HG02840 (cell line): Measurements from ENCODE around the gene LEUTX.

Experiments
- ATAC-seq: cut with Tn5 transposase; IDR thresholded peaks from one replicate; pipeline ENCODE4 v1.9.1; 2021; ENCODE audit warnings: mild to moderate bottlenecking, moderate library complexity, moderate number of reproducible peaks; ENCODE audit not compliant: unreplicated experiment, low FRiP score

Gene LEUTX

DNA sequence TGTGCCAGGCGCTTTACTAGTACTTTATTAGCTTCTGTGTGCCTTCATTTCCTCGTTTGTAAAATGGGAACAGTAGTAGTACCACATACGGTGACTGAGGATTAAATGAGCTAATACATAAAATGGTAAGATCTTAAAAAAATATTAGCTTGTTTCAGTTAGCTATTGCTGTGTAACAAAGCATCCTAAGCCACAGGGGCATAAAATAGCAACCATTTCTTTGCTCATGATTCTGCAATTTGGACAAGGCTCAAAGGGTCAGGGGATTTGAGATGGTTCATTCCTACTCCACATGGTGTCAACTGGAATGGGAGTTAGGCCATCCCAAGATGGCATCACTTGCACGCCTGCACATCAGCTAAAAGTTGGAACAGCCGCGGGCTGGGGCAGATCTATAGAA, 42.0 kb downstream of the LEUTX start:
- ATAC-seq, result no peak

GRCh38 chr19:39823686-39824085, 45.0 kb downstream of the LEUTX start:
- no peak for ATAC-seq

GRCh38 chr19:39824143-39825092, 45.8 kb downstream of the LEUTX start:
- peak; percentile 80 for ATAC-seq

GRCh38 chr19:39825093-39825463, 46.4 kb downstream of the LEUTX start:
- no peak for ATAC-seq

GRCh38 chr19:39825531-39826076, 47.0 kb downstream of the LEUTX start:
- no peak for ATAC-seq

DNA sequence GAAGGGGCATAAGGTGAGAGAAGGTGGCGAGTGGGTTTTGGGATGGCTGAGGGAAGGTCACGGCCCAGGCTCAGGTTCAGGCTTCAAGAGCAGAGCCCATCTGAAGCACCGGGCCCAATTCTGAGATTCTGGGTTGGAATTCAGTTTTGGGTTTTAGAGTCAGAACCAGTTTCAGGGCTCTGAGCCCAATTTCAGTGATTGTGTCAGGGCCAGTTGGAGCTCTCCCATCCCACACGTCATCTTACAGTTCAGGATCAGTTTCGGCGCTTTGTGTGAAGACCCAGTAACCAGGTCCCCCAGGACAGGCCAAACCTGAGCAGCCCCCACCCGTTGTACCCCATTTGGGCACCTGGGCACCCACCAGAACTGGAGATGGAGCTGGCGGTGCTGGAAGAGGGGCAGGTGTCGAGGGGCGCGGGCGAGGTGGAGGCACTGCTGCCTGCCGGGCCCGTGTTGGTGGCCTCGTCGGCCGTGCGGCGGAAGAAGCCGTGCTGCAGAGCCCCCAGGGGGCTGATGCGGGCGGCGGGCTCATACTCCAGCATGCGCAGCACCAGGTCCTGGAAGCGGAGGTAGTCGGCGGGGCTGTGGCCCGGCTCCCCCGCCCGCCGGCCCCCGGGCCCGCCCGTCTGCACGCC, 47.8 kb downstream of the LEUTX start:
- no peak for ATAC-seq

DNA sequence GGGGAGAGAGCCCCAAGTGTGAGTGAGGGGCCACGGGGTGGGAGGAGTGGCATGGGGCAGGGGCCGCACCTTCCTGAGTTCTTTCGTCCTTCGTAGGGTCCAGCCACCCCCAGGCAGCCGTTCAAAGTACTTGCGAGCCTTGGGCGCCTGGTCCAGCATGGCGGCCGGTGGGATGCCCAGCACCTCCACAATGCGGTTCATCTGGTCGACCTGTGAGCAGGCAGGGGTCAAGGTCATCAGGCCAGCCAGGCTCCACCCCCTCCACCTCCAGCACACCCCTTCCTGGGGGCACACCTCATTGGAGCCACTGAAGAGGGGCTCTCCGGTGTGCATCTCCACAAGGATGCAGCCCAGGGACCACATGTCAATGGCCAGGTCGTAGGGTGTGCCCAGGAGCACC, 48.6 kb downstream of the LEUTX start:
- ATAC-seq, result no peak

GRCh38 chr19:39828015-39828653, 49.5 kb downstream of the LEUTX start:
- ATAC-seq, result no peak

DNA sequence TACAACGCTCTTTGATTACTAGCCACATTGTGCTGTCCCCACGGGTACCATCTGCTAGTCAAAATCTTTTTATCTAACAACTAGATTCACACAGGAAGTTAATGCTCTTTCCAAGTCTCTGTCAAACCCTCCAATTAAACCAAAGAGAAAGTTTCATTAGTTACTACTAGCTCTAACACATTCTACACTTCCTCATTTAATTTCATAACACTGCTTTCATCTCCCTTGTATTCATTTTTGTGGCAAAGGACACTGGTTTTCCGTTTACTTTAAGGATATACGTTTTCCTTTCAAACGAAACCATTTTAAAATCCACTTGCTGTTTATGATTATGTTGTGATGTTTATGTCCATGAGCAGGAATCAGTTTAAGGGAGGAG, 50.0 kb downstream of the LEUTX start:
- no peak for ATAC-seq

- no peak for ATAC-seq
Measured at GRCh38 chr19:39829702-39830275, 51.1 kb downstream of the LEUTX start.

GRCh38 chr19:39830406-39830805, 51.8 kb downstream of the LEUTX start:
- ATAC-seq, result no peak

DNA sequence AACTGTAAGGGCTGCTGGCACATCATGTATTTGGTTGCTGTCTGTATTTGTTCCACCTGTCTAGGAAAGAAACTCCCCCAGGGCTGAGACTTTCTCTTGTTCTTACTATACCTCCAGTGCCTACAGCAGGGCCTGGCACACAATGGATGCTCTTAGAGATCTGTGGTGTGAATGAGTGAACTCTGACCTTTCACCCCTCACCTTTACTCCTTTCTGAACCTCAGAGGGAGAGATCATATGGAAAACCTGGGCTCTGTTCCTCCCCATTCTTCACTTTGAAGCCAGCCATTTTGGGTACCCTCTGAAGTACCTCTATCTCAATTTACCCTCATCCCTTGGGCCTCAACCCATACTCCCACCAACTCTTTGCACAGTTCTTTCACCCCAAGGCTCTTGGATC, 52.2 kb downstream of the LEUTX start:
- no peak for ATAC-seq

DNA sequence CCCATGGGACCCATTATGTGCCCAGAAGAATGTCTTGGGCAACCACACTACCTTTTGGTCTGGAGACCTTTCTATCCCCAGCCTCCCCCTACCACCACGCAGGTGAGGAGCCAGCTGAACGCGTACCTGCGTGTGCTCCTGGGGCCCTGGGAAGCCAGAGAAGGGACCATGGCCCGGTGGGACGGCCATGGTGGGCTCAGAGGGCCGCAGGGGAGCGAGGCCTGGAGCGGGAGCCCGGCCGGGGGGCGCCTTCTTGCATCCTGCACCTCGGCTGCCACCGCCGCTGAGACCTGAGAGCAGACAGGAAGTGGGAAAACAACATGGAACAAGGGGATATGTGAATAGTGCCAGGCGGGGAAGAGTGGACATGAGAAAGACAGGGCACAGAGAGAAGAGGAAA, 53.0 kb downstream of the LEUTX start:
- ATAC-seq, result no peak

GRCh38 chr19:39832341-39833083, 53.9 kb downstream of the LEUTX start:
- ATAC-seq, result no peak

GRCh38 chr19:39833160-39833463, 54.5 kb downstream of the LEUTX start:
- no peak for ATAC-seq

GRCh38 chr19:39833464-39834286, 55.0 kb downstream of the LEUTX start, which contains the start of gene DYRK1B:
Gene DYRK1B (minus strand): TSS chr19:39834162. CDS start chr19:39831867, 2,295 bp downstream.
- peak; percentile 85 for ATAC-seq

GRCh38 chr19:39834287-39834841, 55.7 kb downstream of the LEUTX start:
- ATAC-seq, result peak; percentile 1
